Neural cell (in vitro differentiated cells): ENCODE data around the gene COL4A1.

Source experiments
- MXI1 ChIP-seq: fragments of 450-650 bp; conservative IDR thresholded peaks from 2 replicates; pipeline ENCODE4 v1.6.1; 2014; ENCODE audit warnings: antibody characterized with exemption, mild to moderate bottlenecking; ENCODE audit not compliant: poor library complexity, severe bottlenecking
- POLR2AphosphoS5 ChIP-seq: IDR thresholded peaks from 2 replicates; pipeline ENCODE4 v1.6.1; 2012
- TF ChIP-seq, protein P1 (sequence below): fragments of 450-650 bp; IDR thresholded peaks from 2 replicates; pipeline ENCODE4 v1.5.1; 2014; ENCODE audit warnings: antibody characterized with exemption, mild to moderate bottlenecking, moderate library complexity; ENCODE audit not compliant: poor library complexity, severe bottlenecking
- TF ChIP-seq, protein P2 (sequence below): IDR thresholded peaks from 2 replicates; pipeline ENCODE4 v1.6.1; 2012; ENCODE audit warnings: borderline replicate concordance

DNA sequence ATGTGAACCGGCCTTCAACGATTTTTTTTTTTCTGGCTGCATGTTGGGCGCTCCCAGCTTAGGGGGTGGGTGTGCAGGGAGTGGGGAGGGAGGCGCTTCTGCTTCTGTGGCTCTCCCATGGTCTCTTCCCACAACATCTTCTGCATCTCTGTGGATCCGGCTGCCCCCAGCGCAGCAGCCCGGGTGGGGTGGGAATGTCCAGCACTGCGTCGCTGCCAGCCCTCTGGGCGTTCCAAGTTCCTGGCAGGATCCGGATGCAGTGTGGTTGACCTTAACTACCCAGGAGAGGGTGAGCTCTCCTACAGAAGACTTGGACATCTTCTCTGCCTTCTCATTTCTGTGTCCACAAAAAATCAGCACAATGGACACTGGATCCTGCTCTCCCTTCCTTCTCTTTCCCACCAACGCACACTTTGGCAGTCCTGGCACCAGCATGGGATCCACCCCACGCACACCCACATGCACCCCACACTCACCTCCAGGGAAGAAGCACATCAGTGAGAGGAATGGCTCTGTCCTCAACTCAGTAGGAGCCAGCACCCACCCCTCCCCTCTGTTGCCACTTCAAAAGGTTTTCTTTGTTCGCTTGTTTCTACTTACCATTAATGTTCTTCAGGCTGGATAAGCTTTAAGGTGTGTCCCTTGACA lies 177.3 kb downstream of the COL4A1 start:
- TF ChIP-seq, protein P1, sequence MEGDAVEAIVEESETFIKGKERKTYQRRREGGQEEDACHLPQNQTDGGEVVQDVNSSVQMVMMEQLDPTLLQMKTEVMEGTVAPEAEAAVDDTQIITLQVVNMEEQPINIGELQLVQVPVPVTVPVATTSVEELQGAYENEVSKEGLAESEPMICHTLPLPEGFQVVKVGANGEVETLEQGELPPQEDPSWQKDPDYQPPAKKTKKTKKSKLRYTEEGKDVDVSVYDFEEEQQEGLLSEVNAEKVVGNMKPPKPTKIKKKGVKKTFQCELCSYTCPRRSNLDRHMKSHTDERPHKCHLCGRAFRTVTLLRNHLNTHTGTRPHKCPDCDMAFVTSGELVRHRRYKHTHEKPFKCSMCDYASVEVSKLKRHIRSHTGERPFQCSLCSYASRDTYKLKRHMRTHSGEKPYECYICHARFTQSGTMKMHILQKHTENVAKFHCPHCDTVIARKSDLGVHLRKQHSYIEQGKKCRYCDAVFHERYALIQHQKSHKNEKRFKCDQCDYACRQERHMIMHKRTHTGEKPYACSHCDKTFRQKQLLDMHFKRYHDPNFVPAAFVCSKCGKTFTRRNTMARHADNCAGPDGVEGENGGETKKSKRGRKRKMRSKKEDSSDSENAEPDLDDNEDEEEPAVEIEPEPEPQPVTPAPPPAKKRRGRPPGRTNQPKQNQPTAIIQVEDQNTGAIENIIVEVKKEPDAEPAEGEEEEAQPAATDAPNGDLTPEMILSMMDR = no peak
- TF ChIP-seq MXI1 (no peak), POLR2AphosphoS5 (no peak)
- TF ChIP-seq, protein P2, sequence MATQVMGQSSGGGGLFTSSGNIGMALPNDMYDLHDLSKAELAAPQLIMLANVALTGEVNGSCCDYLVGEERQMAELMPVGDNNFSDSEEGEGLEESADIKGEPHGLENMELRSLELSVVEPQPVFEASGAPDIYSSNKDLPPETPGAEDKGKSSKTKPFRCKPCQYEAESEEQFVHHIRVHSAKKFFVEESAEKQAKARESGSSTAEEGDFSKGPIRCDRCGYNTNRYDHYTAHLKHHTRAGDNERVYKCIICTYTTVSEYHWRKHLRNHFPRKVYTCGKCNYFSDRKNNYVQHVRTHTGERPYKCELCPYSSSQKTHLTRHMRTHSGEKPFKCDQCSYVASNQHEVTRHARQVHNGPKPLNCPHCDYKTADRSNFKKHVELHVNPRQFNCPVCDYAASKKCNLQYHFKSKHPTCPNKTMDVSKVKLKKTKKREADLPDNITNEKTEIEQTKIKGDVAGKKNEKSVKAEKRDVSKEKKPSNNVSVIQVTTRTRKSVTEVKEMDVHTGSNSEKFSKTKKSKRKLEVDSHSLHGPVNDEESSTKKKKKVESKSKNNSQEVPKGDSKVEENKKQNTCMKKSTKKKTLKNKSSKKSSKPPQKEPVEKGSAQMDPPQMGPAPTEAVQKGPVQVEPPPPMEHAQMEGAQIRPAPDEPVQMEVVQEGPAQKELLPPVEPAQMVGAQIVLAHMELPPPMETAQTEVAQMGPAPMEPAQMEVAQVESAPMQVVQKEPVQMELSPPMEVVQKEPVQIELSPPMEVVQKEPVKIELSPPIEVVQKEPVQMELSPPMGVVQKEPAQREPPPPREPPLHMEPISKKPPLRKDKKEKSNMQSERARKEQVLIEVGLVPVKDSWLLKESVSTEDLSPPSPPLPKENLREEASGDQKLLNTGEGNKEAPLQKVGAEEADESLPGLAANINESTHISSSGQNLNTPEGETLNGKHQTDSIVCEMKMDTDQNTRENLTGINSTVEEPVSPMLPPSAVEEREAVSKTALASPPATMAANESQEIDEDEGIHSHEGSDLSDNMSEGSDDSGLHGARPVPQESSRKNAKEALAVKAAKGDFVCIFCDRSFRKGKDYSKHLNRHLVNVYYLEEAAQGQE = no peak
